WTC11 (cell line): Measurements from ENCODE around the gene ANXA2. TPM values are rescaled to one million over a fixed set of nuclear protein-coding genes. Genes with fewer than 3 reads are reported as not detected.

ENCODE experiments used
- ATAC-seq: fragments of 200-7000 bp; cut with Tn5 transposase; 2 replicates; pipeline ENCODE4 v1.10.0; 2021; ENCODE audit warnings: mild to moderate bottlenecking, moderate library complexity
- CTCF ChIA-PET: fragments of 300-600 bp; sonication (Branson Sonifier 250); formaldehyde crosslinking; loops from one replicate; lab custom pipeline; 2021; ENCODE audit warnings: antibody characterized with exemption; lab: Charles Lee
- POLR2A ChIA-PET: fragments of 350-600 bp; sonication (Branson Sonifier 250); formaldehyde crosslinking; loops from one replicate; lab custom pipeline; 2021; ENCODE audit warnings: antibody characterized with exemption; lab: Charles Lee
- DNase-seq: peaks from one replicate; pipeline ENCODE4 v3.0.0; 2021; ENCODE audit warnings: low spot score
- H3K27ac Mint-ChIP-seq: 2 replicates; pipeline ENCODE4 v1.8.0; 2021; ENCODE audit warnings: mixed read lengths
- H3K27me3 Mint-ChIP-seq: 2 replicates; pipeline ENCODE4 v1.8.0; 2021; ENCODE audit warnings: low read depth, mild to moderate bottlenecking, moderate library complexity, mixed read lengths
- H3K36me3 Mint-ChIP-seq: 2 replicates; pipeline ENCODE4 v1.8.0; 2021; ENCODE audit warnings: mixed read lengths
- H3K4me1 Mint-ChIP-seq: 2 replicates; pipeline ENCODE4 v1.8.0; 2022; ENCODE audit warnings: mixed read lengths
- H3K4me3 Mint-ChIP-seq: 2 replicates; pipeline ENCODE4 v1.8.0; 2021; ENCODE audit warnings: mild to moderate bottlenecking, moderate library complexity, mixed read lengths
- H3K9me3 Mint-ChIP-seq: 2 replicates; pipeline ENCODE4 v1.8.0; 2021; ENCODE audit warnings: mixed read lengths
- FOXK1 ChIP-seq: sonication (generic); formaldehyde crosslinking; IDR thresholded peaks from 2 replicates; pipeline ENCODE4 v1.8.0; 2022; ENCODE audit warnings: mild to moderate bottlenecking, moderate library complexity, missing genetic modification reagents
- FOXP1 ChIP-seq: sonication (generic); formaldehyde crosslinking; IDR thresholded peaks from 2 replicates; pipeline ENCODE4 v1.8.0; 2022; ENCODE audit warnings: missing genetic modification reagents, mild to moderate bottlenecking, moderate library complexity, borderline replicate concordance
- MYBL2 ChIP-seq: sonication (generic); formaldehyde crosslinking; IDR thresholded peaks from 2 replicates; pipeline ENCODE4 v1.8.1; 2023; ENCODE audit warnings: mild to moderate bottlenecking, moderate library complexity, missing genetic modification reagents
- NFATC4 ChIP-seq: fragments of 250-450 bp; sonication (Bioruptor Pico); IDR thresholded peaks from 2 replicates; pipeline ENCODE4 v1.9.0; 2021; ENCODE audit warnings: mild to moderate bottlenecking
- NR3C1 ChIP-seq: sonication (generic); formaldehyde crosslinking; conservative IDR thresholded peaks from 2 replicates; pipeline ENCODE4 v1.8.1; 2023; ENCODE audit warnings: low read depth, mild to moderate bottlenecking, missing genetic modification reagents
- OVOL2 ChIP-seq: fragments of 250-450 bp; sonication (Bioruptor Pico); IDR thresholded peaks from 2 replicates; pipeline ENCODE4 v1.9.0; 2021; ENCODE audit warnings: mild to moderate bottlenecking, borderline replicate concordance
- PRRX2 ChIP-seq: fragments of 250-450 bp; sonication (Bioruptor Pico); IDR thresholded peaks from 2 replicates; pipeline ENCODE4 v1.8.0; 2021; ENCODE audit warnings: mild to moderate bottlenecking
- SMAD3 ChIP-seq: sonication (generic); formaldehyde crosslinking; IDR thresholded peaks from 2 replicates; pipeline ENCODE4 v1.8.0; 2022; ENCODE audit warnings: missing genetic modification reagents, mild to moderate bottlenecking, borderline replicate concordance
- TCF7 ChIP-seq: sonication (generic); formaldehyde crosslinking; IDR thresholded peaks from 2 replicates; pipeline ENCODE4 v1.8.0; 2022; ENCODE audit warnings: mild to moderate bottlenecking, low read depth, missing genetic modification reagents, moderate library complexity
- ZNF138 ChIP-seq: sonication (generic); formaldehyde crosslinking; conservative IDR thresholded peaks from 2 replicates; pipeline ENCODE4 v1.8.1; 2022; ENCODE audit warnings: mild to moderate bottlenecking, moderate library complexity, missing genetic modification reagents
- ZNF219 ChIP-seq: sonication (generic); formaldehyde crosslinking; IDR thresholded peaks from 2 replicates; pipeline ENCODE4 v1.8.0; 2023; ENCODE audit warnings: missing genetic modification reagents, mild to moderate bottlenecking, borderline replicate concordance
- ZNF396 ChIP-seq: fragments of 250-450 bp; sonication (Bioruptor Pico); IDR thresholded peaks from 2 replicates; pipeline ENCODE4 v1.8.0; 2021; ENCODE audit warnings: mild to moderate bottlenecking, moderate library complexity, borderline replicate concordance
- ZNF416 ChIP-seq: fragments of 250-450 bp; sonication (Bioruptor Pico); IDR thresholded peaks from 2 replicates; pipeline ENCODE4 v1.9.0; 2021; ENCODE audit warnings: mild to moderate bottlenecking, inconsistent platforms
- total RNA-seq: library from RNA; stranded (reverse); gene quantifications from 3 replicates; pipeline ENCODE4 v1.2.3, GENCODE V29; 2021
- TF ChIP-seq, protein P1 (sequence below): sonication (generic); formaldehyde crosslinking; IDR thresholded peaks from 2 replicates; pipeline ENCODE4 v1.8.1; 2023; ENCODE audit warnings: mild to moderate bottlenecking, missing genetic modification reagents, borderline replicate concordance
- TF ChIP-seq, protein P2 (sequence below): sonication (generic); formaldehyde crosslinking; IDR thresholded peaks from 2 replicates; pipeline ENCODE4 v1.8.0; 2022; ENCODE audit warnings: mild to moderate bottlenecking, missing genetic modification reagents
- TF ChIP-seq, protein P3 (sequence below): sonication (generic); formaldehyde crosslinking; IDR thresholded peaks from 2 replicates; pipeline ENCODE4 v1.8.1; 2023; ENCODE audit warnings: mild to moderate bottlenecking, missing genetic modification reagents
- TF ChIP-seq, protein P4 (sequence below): sonication (generic); formaldehyde crosslinking; conservative IDR thresholded peaks from 2 replicates; pipeline ENCODE4 v1.8.1; 2023; ENCODE audit warnings: mild to moderate bottlenecking, low read depth, missing genetic modification reagents, moderate library complexity
- TF ChIP-seq, protein P5 (sequence below): fragments of 250-450 bp; sonication (Bioruptor Pico); IDR thresholded peaks from 2 replicates; pipeline ENCODE4 v1.9.0; 2021; ENCODE audit warnings: mild to moderate bottlenecking
- TF ChIP-seq, protein P6 (sequence below): fragments of 250-450 bp; sonication (Bioruptor Pico); IDR thresholded peaks from 2 replicates; pipeline ENCODE4 v1.9.0; 2021; ENCODE audit warnings: mild to moderate bottlenecking
- TF ChIP-seq, protein P7 (sequence below): fragments of 250-450 bp; sonication (Bioruptor Pico); conservative IDR thresholded peaks from 2 replicates; pipeline ENCODE4 v1.9.0; 2021; ENCODE audit warnings: mild to moderate bottlenecking
- TF ChIP-seq, protein P8 (sequence below): sonication (generic); formaldehyde crosslinking; IDR thresholded peaks from 2 replicates; pipeline ENCODE4 v1.8.1; 2023; ENCODE audit warnings: mild to moderate bottlenecking, missing genetic modification reagents, moderate library complexity

The ANXA2 gene
- total RNA-seq, 1 experiment from 2014 or later: 152 TPM

DNA sequence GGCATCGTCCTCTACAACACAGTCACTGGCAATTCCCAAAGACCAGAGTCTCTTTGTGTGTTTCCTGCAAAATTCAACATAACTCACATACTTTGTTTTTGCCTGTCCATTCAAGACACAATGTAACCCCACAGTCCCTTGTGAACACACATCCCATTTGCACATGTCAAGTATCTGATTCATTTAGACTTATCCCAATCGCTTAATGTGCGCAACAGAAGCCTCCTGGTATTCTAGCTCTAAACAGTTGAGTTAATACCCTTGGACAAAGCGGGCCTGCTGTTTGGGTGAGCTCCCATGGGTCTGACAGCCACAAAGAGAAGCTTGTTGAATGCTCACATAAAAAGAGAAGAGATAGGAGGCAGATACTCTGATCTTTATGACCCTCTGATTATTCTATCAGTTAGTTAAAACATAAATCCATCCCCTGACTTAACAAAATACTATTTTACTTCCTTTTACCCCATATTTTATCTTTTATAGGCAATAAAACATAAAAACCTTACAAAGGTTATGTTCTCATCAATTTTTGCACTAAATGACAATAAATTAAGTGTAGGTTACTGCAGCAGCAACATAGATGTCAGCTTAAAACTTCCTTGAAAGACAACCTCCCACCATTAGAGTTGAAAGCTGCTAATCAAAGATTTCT is 79.4 kb downstream of the ANXA2 start (continued):
- no peak for TF ChIP-seq FOXK1
- no peak for TF ChIP-seq TCF7 (CRISPR knock-in tag)
- no peak for TF ChIP-seq ZNF416 (CRISPR knock-in tag)
- TF ChIP-seq, protein P1, sequence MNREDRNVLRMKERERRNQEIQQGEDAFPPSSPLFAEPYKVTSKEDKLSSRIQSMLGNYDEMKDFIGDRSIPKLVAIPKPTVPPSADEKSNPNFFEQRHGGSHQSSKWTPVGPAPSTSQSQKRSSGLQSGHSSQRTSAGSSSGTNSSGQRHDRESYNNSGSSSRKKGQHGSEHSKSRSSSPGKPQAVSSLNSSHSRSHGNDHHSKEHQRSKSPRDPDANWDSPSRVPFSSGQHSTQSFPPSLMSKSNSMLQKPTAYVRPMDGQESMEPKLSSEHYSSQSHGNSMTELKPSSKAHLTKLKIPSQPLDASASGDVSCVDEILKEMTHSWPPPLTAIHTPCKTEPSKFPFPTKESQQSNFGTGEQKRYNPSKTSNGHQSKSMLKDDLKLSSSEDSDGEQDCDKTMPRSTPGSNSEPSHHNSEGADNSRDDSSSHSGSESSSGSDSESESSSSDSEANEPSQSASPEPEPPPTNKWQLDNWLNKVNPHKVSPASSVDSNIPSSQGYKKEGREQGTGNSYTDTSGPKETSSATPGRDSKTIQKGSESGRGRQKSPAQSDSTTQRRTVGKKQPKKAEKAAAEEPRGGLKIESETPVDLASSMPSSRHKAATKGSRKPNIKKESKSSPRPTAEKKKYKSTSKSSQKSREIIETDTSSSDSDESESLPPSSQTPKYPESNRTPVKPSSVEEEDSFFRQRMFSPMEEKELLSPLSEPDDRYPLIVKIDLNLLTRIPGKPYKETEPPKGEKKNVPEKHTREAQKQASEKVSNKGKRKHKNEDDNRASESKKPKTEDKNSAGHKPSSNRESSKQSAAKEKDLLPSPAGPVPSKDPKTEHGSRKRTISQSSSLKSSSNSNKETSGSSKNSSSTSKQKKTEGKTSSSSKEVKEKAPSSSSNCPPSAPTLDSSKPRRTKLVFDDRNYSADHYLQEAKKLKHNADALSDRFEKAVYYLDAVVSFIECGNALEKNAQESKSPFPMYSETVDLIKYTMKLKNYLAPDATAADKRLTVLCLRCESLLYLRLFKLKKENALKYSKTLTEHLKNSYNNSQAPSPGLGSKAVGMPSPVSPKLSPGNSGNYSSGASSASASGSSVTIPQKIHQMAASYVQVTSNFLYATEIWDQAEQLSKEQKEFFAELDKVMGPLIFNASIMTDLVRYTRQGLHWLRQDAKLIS (CRISPR knock-in tag): no peak

DNA sequence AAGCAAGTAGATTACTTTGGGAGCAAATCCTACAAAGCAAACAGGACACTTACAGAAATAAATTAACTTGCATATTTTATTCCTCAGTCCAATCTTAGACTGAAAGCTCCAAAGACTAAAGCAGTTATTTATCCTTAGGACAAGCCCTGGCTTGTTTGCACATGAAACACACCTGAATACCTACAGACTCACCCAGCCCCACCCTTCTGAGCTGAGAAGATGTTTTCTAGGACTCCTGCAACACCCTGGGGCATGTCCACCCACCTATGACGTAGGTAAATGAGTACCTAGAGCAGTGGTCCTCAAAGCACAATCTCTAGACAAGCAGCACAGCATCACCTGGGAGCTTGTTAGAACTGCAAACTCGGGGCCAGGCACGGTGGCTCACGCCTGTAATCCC is 80.8 kb downstream of the ANXA2 start:
- H3K27ac Mint-ChIP-seq: no peak overlapping the region
- no peak for DNase-seq
- no peak for TF ChIP-seq ZNF219 (CRISPR knock-in tag)
- TF ChIP-seq, protein P2, sequence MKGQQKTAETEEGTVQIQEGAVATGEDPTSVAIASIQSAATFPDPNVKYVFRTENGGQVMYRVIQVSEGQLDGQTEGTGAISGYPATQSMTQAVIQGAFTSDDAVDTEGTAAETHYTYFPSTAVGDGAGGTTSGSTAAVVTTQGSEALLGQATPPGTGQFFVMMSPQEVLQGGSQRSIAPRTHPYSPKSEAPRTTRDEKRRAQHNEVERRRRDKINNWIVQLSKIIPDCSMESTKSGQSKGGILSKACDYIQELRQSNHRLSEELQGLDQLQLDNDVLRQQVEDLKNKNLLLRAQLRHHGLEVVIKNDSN: no peak
- TF ChIP-seq, protein P3, sequence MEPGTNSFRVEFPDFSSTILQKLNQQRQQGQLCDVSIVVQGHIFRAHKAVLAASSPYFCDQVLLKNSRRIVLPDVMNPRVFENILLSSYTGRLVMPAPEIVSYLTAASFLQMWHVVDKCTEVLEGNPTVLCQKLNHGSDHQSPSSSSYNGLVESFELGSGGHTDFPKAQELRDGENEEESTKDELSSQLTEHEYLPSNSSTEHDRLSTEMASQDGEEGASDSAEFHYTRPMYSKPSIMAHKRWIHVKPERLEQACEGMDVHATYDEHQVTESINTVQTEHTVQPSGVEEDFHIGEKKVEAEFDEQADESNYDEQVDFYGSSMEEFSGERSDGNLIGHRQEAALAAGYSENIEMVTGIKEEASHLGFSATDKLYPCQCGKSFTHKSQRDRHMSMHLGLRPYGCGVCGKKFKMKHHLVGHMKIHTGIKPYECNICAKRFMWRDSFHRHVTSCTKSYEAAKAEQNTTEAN: no peak
- no peak for TF ChIP-seq ZNF396 (CRISPR knock-in tag)
- TF ChIP-seq MYBL2: no peak
- TF ChIP-seq, protein P4, sequence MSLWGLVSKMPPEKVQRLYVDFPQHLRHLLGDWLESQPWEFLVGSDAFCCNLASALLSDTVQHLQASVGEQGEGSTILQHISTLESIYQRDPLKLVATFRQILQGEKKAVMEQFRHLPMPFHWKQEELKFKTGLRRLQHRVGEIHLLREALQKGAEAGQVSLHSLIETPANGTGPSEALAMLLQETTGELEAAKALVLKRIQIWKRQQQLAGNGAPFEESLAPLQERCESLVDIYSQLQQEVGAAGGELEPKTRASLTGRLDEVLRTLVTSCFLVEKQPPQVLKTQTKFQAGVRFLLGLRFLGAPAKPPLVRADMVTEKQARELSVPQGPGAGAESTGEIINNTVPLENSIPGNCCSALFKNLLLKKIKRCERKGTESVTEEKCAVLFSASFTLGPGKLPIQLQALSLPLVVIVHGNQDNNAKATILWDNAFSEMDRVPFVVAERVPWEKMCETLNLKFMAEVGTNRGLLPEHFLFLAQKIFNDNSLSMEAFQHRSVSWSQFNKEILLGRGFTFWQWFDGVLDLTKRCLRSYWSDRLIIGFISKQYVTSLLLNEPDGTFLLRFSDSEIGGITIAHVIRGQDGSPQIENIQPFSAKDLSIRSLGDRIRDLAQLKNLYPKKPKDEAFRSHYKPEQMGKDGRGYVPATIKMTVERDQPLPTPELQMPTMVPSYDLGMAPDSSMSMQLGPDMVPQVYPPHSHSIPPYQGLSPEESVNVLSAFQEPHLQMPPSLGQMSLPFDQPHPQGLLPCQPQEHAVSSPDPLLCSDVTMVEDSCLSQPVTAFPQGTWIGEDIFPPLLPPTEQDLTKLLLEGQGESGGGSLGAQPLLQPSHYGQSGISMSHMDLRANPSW (CRISPR knock-in tag): no peak
- TF ChIP-seq PRRX2 (CRISPR knock-in tag): no peak
- TF ChIP-seq SMAD3 (CRISPR knock-in tag): no peak
- TF ChIP-seq NFATC4 (CRISPR knock-in tag): no peak
- TF ChIP-seq, protein P5, sequence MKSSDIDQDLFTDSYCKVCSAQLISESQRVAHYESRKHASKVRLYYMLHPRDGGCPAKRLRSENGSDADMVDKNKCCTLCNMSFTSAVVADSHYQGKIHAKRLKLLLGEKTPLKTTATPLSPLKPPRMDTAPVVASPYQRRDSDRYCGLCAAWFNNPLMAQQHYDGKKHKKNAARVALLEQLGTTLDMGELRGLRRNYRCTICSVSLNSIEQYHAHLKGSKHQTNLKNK (CRISPR knock-in tag): no peak
- no peak for TF ChIP-seq FOXP1 (CRISPR knock-in tag)
- no peak for TF ChIP-seq OVOL2 (CRISPR knock-in tag)
- TF ChIP-seq, protein P6, sequence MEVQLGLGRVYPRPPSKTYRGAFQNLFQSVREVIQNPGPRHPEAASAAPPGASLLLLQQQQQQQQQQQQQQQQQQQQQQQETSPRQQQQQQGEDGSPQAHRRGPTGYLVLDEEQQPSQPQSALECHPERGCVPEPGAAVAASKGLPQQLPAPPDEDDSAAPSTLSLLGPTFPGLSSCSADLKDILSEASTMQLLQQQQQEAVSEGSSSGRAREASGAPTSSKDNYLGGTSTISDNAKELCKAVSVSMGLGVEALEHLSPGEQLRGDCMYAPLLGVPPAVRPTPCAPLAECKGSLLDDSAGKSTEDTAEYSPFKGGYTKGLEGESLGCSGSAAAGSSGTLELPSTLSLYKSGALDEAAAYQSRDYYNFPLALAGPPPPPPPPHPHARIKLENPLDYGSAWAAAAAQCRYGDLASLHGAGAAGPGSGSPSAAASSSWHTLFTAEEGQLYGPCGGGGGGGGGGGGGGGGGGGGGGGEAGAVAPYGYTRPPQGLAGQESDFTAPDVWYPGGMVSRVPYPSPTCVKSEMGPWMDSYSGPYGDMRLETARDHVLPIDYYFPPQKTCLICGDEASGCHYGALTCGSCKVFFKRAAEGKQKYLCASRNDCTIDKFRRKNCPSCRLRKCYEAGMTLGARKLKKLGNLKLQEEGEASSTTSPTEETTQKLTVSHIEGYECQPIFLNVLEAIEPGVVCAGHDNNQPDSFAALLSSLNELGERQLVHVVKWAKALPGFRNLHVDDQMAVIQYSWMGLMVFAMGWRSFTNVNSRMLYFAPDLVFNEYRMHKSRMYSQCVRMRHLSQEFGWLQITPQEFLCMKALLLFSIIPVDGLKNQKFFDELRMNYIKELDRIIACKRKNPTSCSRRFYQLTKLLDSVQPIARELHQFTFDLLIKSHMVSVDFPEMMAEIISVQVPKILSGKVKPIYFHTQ (CRISPR knock-in tag): no peak
- no peak for TF ChIP-seq ZNF138
- TF ChIP-seq, protein P7, sequence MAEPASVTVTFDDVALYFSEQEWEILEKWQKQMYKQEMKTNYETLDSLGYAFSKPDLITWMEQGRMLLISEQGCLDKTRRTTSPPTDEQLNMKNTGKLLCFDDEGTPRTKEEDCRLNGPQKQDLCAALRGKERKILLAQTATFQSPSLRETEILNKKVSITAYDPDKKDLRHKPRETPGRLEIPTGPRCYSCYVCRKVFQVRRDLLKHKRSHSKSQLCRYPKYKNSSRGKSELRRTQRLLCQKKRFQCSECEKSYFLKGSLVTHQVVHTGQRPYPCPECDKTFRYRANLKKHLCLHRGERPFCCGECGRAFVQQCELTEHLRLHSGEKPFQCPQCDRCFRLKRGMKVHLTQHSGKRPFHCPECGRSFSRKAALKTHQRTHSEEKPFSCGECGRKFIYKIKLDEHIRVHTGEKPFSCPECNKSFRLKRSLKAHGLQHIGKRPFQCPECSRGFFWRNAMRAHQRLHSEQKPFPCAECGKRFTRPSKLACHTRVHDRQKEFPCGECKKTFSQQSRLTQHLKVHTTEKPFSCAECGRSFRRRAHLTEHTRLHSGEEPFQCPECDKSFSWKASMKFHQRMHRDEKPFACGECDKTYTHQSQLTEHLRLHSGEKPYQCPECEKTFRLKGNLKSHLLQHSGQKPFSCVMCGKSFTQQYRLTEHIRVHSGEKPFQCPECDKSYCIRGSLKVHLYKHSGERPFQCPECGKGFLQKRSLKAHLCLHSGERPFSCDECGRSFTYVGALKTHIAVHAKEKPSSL (CRISPR knock-in tag): no peak
- TF ChIP-seq, protein P8, sequence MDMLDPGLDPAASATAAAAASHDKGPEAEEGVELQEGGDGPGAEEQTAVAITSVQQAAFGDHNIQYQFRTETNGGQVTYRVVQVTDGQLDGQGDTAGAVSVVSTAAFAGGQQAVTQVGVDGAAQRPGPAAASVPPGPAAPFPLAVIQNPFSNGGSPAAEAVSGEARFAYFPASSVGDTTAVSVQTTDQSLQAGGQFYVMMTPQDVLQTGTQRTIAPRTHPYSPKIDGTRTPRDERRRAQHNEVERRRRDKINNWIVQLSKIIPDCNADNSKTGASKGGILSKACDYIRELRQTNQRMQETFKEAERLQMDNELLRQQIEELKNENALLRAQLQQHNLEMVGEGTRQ: no peak
- TF ChIP-seq NR3C1 (CRISPR knock-in tag): no peak

More for the DNA sequence above, 80.8 kb downstream of the ANXA2 start:
- no peak for ATAC-seq
- no peak overlapping the region for H3K4me3 Mint-ChIP-seq
- ChIA-PET CTCF (interaction anchor here (0.7 to 2.0 kb wide), 3 partner anchors 9 to 26 kb away, joined by 3 to 7 read pairs (median 5); no protein-coding TSS in a partner anchor), POLR2A (no interaction called here)
- H3K36me3 Mint-ChIP-seq: no peaks in the 10 kb centered on the region
- no peaks in the 10 kb centered on the region for H3K27me3 Mint-ChIP-seq
- no peaks in the 10 kb centered on the region; the same call in 1 of the 2 replicates for H3K9me3 Mint-ChIP-seq
- H3K4me1 Mint-ChIP-seq: peaks cover 7% of the 10 kb centered on the region
